Right kidney (tissue), 1 donor: ENCODE results near the gene MED1.

Source experiments
- DNase-seq: peaks from one replicate; pipeline ENCODE4 v3.0.0-alpha.2; 2016

MED1 gene

GRCh38 chr17:39365872-39366271 is 85.2 kb downstream of the MED1 start:
- no peak for DNase-seq

DNA sequence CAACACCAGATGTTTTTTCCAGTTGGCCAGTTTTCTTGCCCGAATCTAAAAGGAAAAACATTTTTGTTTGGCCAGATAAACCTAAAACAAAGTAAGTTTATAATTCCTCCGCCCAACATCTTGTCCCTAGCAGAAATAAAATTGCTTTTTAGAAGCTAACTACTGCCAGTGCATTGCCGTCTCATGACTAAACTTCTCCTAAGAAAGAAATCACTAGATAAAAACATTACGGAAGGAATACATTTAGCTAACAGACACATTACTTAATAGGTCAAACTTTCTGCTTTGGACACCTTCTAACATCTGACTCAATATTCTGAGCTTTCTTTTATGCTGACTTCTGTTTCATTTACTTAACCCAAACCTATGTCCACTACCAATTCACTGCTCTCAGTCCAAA is 85.8 kb downstream of the MED1 start:
- no peak for DNase-seq

DNA sequence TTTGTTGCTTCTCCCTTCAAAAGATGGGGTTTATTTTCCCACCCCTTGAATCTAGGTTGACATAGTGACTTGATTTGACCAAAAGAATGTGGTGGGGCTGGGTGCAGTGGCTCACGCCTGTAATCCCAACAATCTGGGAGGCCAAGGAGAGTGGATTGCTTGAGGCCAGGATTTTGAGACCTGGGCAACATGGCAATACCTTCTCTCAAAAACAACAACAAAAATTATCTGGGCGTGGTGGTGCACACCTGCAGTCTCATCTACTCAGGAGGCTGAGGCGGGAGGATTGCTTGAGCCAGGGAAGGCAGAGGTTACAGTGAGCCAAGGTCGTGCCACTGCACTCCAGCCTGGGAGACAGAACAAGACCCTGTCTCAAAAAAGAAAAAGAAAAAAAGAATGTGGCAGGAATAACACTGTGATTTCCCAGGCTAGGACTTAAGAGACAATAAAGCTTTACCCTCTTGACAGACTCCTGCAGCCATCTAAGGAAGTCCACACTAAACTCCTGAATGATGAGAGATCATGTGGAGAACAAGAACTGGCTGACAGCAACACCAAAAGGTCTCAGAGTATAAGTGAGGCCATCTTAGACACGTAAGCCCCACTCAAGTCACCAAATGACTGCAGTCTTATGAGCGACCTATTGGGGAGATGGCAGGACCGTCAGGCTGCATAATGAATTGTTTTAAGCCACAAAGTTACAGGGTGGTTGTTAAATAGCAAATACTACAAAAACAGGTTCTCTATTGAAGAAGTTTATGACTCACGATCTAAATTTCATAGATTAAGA is 86.6 kb downstream of the MED1 start:
- DNase-seq: no peak

- DNase-seq: no peak
Measured at GRCh38 chr17:39361064-39361463, 90.0 kb downstream of the MED1 start.

GRCh38 chr17:39360537-39360936 is 90.5 kb downstream of the MED1 start:
- DNase-seq: no peak

GRCh38 chr17:39359994-39360393 is 91.1 kb downstream of the MED1 start:
- no peak for DNase-seq

GRCh38 chr17:39357986-39358385 is 93.1 kb downstream of the MED1 start:
- no peak for DNase-seq

DNA sequence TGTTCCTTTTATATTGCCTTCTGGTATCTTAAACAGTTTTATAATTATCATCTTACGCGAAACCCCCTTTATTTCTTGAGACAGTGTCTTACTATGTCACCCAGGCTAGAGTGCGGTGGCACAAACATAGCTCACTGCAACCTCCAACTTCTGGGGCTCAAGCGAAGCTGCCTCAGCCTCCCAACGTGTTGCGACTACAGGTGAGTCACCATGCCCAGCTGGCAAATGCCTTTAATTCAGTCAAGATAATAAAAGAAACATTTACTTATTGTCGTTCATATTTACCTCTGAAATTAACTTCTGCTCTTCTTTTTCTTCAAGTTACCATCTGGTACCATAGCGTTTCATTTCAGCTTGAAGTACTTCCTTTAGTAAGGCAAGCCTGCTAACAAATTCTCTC is 93.6 kb downstream of the MED1 start:
- no peak for DNase-seq
